ENCODE results near the gene UNC5C. TPM values are rescaled to one million over a fixed set of nuclear protein-coding genes. Genes with fewer than 3 reads are reported as not detected.

The UNC5C gene
- total RNA-seq, 1 donor from 2014 or later: not detected

DNA sequence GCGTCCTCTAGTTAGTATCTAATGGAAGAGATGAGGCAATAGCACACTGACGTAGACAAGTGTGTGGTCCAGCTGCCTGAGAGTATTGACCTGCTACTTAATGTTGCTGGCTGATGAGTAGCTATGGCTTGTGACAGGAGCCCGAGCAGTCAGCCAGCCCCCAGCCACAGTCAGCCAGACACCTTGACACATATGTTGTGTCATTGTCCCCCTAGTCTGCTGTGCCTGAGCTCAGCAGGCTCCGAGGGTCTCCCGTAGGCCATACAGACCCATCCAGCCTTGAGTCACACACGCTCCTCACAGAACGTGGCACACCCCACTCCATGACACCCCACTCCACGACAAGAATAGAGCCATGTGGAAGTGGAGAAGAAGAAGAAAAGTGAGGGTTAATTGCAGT, 362.1 kb downstream of the UNC5C start:
- FAIRE-seq: no peak
- no peak overlapping the region for H3K4me3 ChIP-seq (ENCODE audit: low read depth, low read length)
- TF ChIP-seq, protein P1, sequence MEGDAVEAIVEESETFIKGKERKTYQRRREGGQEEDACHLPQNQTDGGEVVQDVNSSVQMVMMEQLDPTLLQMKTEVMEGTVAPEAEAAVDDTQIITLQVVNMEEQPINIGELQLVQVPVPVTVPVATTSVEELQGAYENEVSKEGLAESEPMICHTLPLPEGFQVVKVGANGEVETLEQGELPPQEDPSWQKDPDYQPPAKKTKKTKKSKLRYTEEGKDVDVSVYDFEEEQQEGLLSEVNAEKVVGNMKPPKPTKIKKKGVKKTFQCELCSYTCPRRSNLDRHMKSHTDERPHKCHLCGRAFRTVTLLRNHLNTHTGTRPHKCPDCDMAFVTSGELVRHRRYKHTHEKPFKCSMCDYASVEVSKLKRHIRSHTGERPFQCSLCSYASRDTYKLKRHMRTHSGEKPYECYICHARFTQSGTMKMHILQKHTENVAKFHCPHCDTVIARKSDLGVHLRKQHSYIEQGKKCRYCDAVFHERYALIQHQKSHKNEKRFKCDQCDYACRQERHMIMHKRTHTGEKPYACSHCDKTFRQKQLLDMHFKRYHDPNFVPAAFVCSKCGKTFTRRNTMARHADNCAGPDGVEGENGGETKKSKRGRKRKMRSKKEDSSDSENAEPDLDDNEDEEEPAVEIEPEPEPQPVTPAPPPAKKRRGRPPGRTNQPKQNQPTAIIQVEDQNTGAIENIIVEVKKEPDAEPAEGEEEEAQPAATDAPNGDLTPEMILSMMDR (IDR thresholded peaks at IDR 0.05; ENCODE audit: insufficient read depth, low read length, severe bottlenecking): no peak
- no peaks in the 10 kb centered on the region for H3K36me3 ChIP-seq (ENCODE audit: control insufficient read depth, insufficient read depth, low read length)
- no peaks in the 10 kb centered on the region for H3K27me3 ChIP-seq (ENCODE audit: control insufficient read depth, insufficient read depth, low read length)
- DNase-seq (ENCODE audit: low read depth): no peak

DNA sequence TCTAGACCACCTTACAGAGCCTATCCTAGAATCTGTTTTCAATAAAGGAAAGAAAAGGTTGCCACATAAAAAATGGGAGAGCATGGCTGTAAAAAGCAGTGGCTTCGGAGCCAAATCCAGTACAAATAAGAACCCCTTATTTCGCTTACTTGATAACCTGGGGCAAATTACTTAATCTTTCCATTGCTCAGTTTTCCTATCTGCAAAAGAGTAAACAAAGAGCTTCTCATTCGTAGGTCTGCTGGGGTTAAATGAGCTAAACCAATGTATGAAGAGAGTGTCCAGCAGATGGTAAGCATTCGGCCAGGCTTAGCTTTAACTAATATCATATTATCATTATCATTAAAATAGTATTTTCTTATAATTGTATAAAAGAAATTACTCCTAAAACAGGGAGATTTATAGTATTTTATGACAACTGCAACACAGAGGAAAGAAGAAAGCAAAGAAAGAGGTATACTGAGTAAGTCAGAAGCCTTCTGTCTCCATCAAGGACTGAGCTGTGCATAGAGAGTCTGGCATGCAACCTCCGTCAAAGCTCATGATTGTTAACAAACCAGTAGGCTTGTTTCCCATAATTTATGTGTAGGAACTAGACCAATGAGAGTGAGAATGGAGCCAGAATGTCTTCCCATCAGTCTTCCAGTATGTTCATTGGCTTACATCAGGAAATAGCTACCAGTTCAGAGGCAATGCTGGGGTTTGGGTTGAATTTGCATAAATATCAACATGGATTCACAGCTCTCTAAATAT, 364.9 kb downstream of the UNC5C start:
- H3K4me3 ChIP-seq (ENCODE audit: low read depth, low read length): no peak overlapping the region
- TF ChIP-seq, protein P1 (IDR thresholded peaks at IDR 0.05; ENCODE audit: insufficient read depth, low read length, severe bottlenecking): no peak
- H3K27me3 ChIP-seq (ENCODE audit: control insufficient read depth, insufficient read depth, low read length): no peaks in the 10 kb centered on the region
- no peak for FAIRE-seq
- DNase-seq (ENCODE audit: low read depth): no peak
- no peaks in the 10 kb centered on the region for H3K36me3 ChIP-seq (ENCODE audit: control insufficient read depth, insufficient read depth, low read length)

DNA sequence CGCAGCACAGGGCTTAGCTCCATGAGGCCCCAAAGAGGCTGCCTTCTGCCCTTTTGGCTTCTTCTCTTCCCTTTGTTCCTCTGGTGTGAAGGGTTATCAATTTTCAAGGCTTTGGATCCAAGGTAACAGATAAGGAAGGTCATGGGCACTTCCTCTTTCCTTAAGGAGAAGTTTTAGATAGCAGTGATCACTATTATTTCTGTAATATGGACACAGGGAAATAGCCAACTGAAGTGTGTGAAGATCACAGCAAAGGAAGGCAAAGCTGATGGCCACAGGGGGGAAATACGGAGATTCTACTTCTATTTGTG, 366.8 kb downstream of the UNC5C start:
- FAIRE-seq (no peak), DNase-seq (ENCODE audit: low read depth) (no peak)
- TF ChIP-seq, protein P1 (IDR thresholded peaks at IDR 0.05; ENCODE audit: insufficient read depth, low read length, severe bottlenecking): no peak
- no peaks in the 10 kb centered on the region for H3K27me3 ChIP-seq (ENCODE audit: control insufficient read depth, insufficient read depth, low read length)
- no peak overlapping the region for H3K4me3 ChIP-seq (ENCODE audit: low read depth, low read length)
- H3K36me3 ChIP-seq (ENCODE audit: control insufficient read depth, insufficient read depth, low read length): no peaks in the 10 kb centered on the region

DNA sequence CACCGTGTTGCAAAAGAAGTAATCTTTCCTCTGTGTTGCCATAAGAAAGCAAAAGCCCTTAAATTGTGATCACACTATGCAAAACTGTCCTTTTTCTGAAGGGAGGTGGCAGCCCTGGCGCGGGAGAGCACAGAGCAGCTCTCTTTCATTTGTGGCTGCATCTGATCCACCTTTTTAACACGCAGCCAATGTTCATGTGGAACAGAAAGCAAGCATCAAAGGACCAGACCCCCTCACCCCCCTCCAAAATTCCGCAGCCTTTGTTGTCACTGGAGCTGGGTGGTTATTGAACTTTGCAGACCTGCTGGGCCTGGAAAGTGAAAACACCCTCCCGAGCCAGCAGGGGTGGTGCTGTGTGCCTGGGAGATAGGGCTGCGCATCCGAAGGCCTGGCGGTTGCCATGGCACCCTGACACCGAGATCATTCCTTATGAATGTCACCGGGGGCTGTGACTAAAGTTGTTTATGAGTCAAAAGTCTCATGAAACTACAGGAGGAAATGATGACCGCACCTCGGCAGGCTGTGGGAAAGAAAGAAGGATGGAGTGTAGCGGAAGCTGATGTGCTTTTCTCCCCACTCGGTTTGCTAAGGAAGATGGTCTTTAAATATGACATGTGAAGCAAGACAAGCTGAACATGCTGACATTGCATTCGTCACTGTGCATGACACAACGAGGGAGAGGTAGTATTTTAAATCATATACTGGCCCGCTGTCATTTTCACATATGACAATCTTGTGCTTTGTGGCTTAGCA, 367.4 kb downstream of the UNC5C start:
- no peak overlapping the region for H3K4me3 ChIP-seq (ENCODE audit: low read depth, low read length)
- DNase-seq (ENCODE audit: low read depth): no peak
- H3K36me3 ChIP-seq (ENCODE audit: control insufficient read depth, insufficient read depth, low read length): no peaks in the 10 kb centered on the region
- no peaks in the 10 kb centered on the region for H3K27me3 ChIP-seq (ENCODE audit: control insufficient read depth, insufficient read depth, low read length)
- FAIRE-seq: no peak
- TF ChIP-seq, protein P1 (IDR thresholded peaks at IDR 0.05; ENCODE audit: insufficient read depth, low read length, severe bottlenecking): no peak

DNA sequence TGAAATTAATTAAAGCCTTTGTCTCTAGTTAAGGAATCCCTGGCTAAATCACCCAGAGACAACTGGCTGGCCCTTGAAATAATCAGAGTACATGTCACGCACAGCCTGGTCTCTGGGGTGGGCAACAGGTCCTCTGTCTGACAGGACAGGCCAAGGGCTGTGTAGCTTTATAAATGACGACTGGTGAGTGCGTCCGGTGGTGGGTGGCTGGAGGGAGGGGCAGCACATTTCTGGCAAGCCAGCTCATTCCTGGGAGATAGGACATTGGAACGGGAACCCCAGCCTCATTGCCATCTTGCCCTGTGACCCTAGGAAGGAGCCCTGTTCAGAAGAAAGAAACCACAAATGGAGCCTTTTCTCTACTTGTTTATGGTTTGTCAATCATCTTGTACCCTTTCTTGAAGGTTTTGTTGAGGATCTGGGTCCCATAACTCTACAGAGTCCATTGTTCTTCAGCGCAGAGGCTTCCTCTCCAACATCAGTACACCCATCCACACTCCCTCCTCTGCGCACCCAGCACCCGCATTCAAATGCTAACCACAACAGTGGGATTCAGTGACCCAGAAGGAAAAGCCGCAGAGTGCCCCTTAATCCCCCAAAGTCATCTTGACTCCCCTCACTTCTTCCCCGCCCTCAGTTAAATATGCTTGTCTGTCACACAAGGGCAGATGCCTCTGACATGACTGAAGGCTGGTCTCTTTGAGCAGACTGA, 368.1 kb downstream of the UNC5C start:
- FAIRE-seq (no peak), DNase-seq (ENCODE audit: low read depth) (no peak)
- TF ChIP-seq, protein P1 (IDR thresholded peaks at IDR 0.05; ENCODE audit: insufficient read depth, low read length, severe bottlenecking): no peak
- Histone ChIP-seq H3K27me3 (ENCODE audit: control insufficient read depth, insufficient read depth, low read length) (no peaks in the 10 kb centered on the region), H3K36me3 (ENCODE audit: control insufficient read depth, insufficient read depth, low read length) (no peaks in the 10 kb centered on the region), H3K4me3 (ENCODE audit: low read depth, low read length) (no peak overlapping the region)

Data from bronchial epithelial cell (primary cell).